Measurements from ENCODE around the gene APLF.

GRCh38 chr2:68466361-68466777 is 1.0 kb upstream of the APLF start:
- TF ChIP-seq CTCF (IDR thresholded peaks at IDR 0.05; ENCODE audit: poor library complexity), result no peak
- no peak for TF ChIP-seq EZH2 (IDR thresholded peaks at IDR 0.05; ENCODE audit: borderline replicate concordance)
